Measurements from ENCODE around the gene P2RX6. TPM values are rescaled to one million over a fixed set of nuclear protein-coding genes. Genes with fewer than 3 reads are reported as not detected.

Gene P2RX6
- total RNA-seq, 4 donors from 2014 or later, result 0.39 to 0.50 (median 0.41) TPM

- no peaks in the 10 kb centered on the region for H3K9me3 ChIP-seq
- intact Hi-C loops (cut with DNase I), result loop anchor here (10.0 kb wide), 1 partner anchor 48 kb away; the partner anchor contains the start of gene AIFM3
- peak overlapping the region in 1 of 4 donors; percentile 86 for H3K27ac ChIP-seq (replicated peaks in 1 of 4)
- TF ChIP-seq POLR2A (IDR thresholded peaks at IDR 0.05; ENCODE audit: low read depth) (no peak), EP300 (IDR thresholded peaks at IDR 0.05) (no peak), POLR2AphosphoS5 (IDR thresholded peaks at IDR 0.05) (no peak)
- TF ChIP-seq, protein P1, sequence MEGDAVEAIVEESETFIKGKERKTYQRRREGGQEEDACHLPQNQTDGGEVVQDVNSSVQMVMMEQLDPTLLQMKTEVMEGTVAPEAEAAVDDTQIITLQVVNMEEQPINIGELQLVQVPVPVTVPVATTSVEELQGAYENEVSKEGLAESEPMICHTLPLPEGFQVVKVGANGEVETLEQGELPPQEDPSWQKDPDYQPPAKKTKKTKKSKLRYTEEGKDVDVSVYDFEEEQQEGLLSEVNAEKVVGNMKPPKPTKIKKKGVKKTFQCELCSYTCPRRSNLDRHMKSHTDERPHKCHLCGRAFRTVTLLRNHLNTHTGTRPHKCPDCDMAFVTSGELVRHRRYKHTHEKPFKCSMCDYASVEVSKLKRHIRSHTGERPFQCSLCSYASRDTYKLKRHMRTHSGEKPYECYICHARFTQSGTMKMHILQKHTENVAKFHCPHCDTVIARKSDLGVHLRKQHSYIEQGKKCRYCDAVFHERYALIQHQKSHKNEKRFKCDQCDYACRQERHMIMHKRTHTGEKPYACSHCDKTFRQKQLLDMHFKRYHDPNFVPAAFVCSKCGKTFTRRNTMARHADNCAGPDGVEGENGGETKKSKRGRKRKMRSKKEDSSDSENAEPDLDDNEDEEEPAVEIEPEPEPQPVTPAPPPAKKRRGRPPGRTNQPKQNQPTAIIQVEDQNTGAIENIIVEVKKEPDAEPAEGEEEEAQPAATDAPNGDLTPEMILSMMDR (IDR thresholded peaks at IDR 0.05), result no peak
- no peak overlapping the region for H3K4me3 ChIP-seq
- H3K4me1 ChIP-seq, result peaks cover 22 to 27% (median 25%) of the 10 kb centered on the region in 4 donors
- H3K36me3 ChIP-seq, result no peaks in the 10 kb centered on the region
- no peaks in the 10 kb centered on the region for H3K27me3 ChIP-seq
- DNase-seq (ENCODE audit: extremely low spot score), result no peak
- WGBS, result 87% methylated on average over 8 of the region's 14 CpGs
These were observed 2.2 kb upstream of the P2RX6 start for GRCh38 chr22:21012446-21013407.

GRCh38 chr22:21013657-21014201, 1.2 kb upstream of the P2RX6 start:
- WGBS, result 4% methylated on average over 18 of the region's 24 CpGs
- peak overlapping the region; percentile 71 to 86 (median 80) for H3K27ac ChIP-seq (replicated peaks in 1 of 4)
- TF ChIP-seq POLR2A (IDR thresholded peaks at IDR 0.05; ENCODE audit: low read depth), result no peak
- TF ChIP-seq POLR2AphosphoS5 (IDR thresholded peaks at IDR 0.05), result no peak
- TF ChIP-seq, protein P1 (IDR thresholded peaks at IDR 0.05), result no peak
- no peak for TF ChIP-seq EP300 (IDR thresholded peaks at IDR 0.05)
- peak overlapping the region; percentile 53 to 66 (median 59) for H3K4me3 ChIP-seq
- DNase-seq (ENCODE audit: extremely low spot score), result no peak
- no peaks in the 10 kb centered on the region for H3K9me3 ChIP-seq
- H3K27me3 ChIP-seq, result no peaks in the 10 kb centered on the region
- H3K4me1 ChIP-seq, result peaks cover 22 to 27% (median 25%) of the 10 kb centered on the region in 4 donors
- H3K36me3 ChIP-seq, result no peaks in the 10 kb centered on the region
- intact Hi-C loops (cut with DNase I), result loop anchor here (10.0 kb wide), 1 partner anchor 49 kb away; the partner anchor contains the start of gene AIFM3

DNA sequence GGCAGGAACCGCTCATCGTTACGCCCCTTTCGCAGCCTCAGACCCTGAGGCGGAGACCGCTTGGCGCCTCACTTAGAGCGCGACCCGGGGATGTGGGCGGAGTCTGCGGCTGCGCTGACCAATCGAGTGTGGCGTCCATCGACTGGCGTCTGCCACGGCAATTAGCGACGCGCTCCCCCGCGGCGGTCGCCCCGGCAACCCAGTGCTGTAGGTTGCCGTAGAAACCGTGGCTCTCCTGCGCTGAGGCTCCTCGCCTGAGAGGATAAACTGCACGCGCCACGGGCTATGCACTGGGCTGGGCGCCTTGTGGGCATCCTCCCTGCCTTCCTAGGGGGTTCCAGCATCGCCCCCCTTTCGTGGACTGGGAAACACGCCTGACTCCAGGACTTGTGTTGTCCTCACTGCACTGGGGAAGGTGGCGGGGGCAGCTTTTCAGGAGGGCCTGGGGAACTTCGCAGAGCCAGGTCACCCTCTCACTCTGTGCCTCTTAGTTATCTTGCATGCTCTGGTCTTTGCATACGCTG, 701 bp upstream of the P2RX6 start:
- peak; percentile 94 for DNase-seq (ENCODE audit: extremely low spot score)
- intact Hi-C loops (cut with DNase I), result loop anchor here (10.0 kb wide), 1 partner anchor 49 kb away; the partner anchor contains the start of gene AIFM3
- H3K4me3 ChIP-seq, result peak overlapping the region; percentile 53 to 66 (median 59)
- H3K27me3 ChIP-seq, result no peaks in the 10 kb centered on the region
- WGBS, result 1% methylated on average over 22 of the region's 40 CpGs
- peaks cover 22 to 27% (median 25%) of the 10 kb centered on the region in 4 donors for H3K4me1 ChIP-seq
- H3K9me3 ChIP-seq, result no peaks in the 10 kb centered on the region
- H3K36me3 ChIP-seq, result no peaks in the 10 kb centered on the region
- H3K27ac ChIP-seq (replicated peaks in 1 of 4), result peak overlapping the region; percentile 71 to 86 (median 80)
- TF ChIP-seq, protein P1 (IDR thresholded peaks at IDR 0.05), result no peak
- peak; percentile 29 to 51 for TF ChIP-seq POLR2AphosphoS5 (IDR thresholded peaks at IDR 0.05)

GRCh38 chr22:21015466-21016006, 571 bp downstream of the P2RX6 start:
- DNase-seq (ENCODE audit: extremely low spot score), result no peak
- H3K9me3 ChIP-seq, result no peaks in the 10 kb centered on the region
- WGBS, result 71% methylated on average over 10 of the region's 10 CpGs
- H3K27me3 ChIP-seq, result no peaks in the 10 kb centered on the region
- H3K27ac ChIP-seq (replicated peaks in 1 of 4), result no peak overlapping the region
- TF ChIP-seq EP300 (IDR thresholded peaks at IDR 0.05) (no peak), POLR2AphosphoS5 (IDR thresholded peaks at IDR 0.05) (no peak), POLR2A (IDR thresholded peaks at IDR 0.05; ENCODE audit: low read depth) (no peak)
- TF ChIP-seq, protein P1 (IDR thresholded peaks at IDR 0.05), result no peak
- no peak overlapping the region for H3K4me3 ChIP-seq
- no peaks in the 10 kb centered on the region for H3K36me3 ChIP-seq
- intact Hi-C loops (cut with DNase I), result loop anchor here (10.0 kb wide), 1 partner anchor 51 kb away; the partner anchor contains the start of gene AIFM3
- H3K4me1 ChIP-seq, result peaks cover 22 to 27% (median 25%) of the 10 kb centered on the region in 4 donors
